Esophagus squamous epithelium (tissue), 5 donors: ENCODE results near the gene BCL11B. TPM values are rescaled to one million over a fixed set of nuclear protein-coding genes. Genes with fewer than 3 reads are reported as not detected.

Experiments used
- DNase-seq: peaks from one replicate; lab custom pipeline; 2025; lab: John Stamatoyannopoulos, UW
- H3K27ac ChIP-seq, 4 donors: fragments of 200-600 bp; sonication (generic); one replicate each; pipeline ENCODE4 v1.5.1; 2016 to 2019; ENCODE audit warnings: mild to moderate bottlenecking in 1 of 4
- H3K27me3 ChIP-seq, 4 donors: fragments of 200-600 bp; sonication (generic); 1 replicate in 3 of 4; 2 replicates in 1 of 4; pipeline versions ENCODE4 v1.5.1 to v1.6.0; 2017 to 2021; ENCODE audit warnings: antibody characterized with exemption in 1 of 4
- H3K36me3 ChIP-seq, 3 donors: fragments of 200-600 bp; sonication (generic); one replicate each; pipeline ENCODE4 v1.5.1; 2016 to 2019
- H3K4me1 ChIP-seq, 3 donors: fragments of 200-600 bp; sonication (generic); one replicate each; pipeline ENCODE4 v1.5.1; 2017 to 2019
- H3K4me3 ChIP-seq, 4 donors: fragments of 200-600 bp; sonication (generic); 1 replicate in 3 of 4; 2 replicates in 1 of 4; pipeline ENCODE4 v1.5.1; 2016 to 2019; ENCODE audit warnings: mild to moderate bottlenecking in 2 of 4, moderate library complexity in 1 of 4
- H3K9me3 ChIP-seq, 3 donors: fragments of 200-600 bp; sonication (generic); one replicate each; pipeline ENCODE4 v1.5.1; 2016 to 2019
- POLR2A ChIP-seq, 4 donors: fragments of 450-650 bp; IDR thresholded peaks; one replicate each; pipeline ENCODE4 v1.6.1; 2017; ENCODE audit warnings: antibody characterized with exemption in 4 of 4, mild to moderate bottlenecking in 4 of 4, moderate library complexity in 3 of 4
- WGBS, 2 donors: methylation state at CpG; one replicate each; pipeline ENCODE4 v1.1.5; 2018; 5-methylcytosine and 5-hydroxymethylcytosine counted together
- intact Hi-C: fragments of 100-400 bp; cut with DNase I; formaldehyde crosslinking; loops from one replicate; pipeline ENCODE4 v1.15.0; 2022
- total RNA-seq, 4 donors: library from RNA; depleted of rRNA; stranded (reverse); fragments of >200 nt; gene quantifications; one replicate each; pipeline ENCODE4 v1.1.0, GENCODE V29; 2016
- TF ChIP-seq, protein P1 (sequence below), 6 experiments: fragments of 450-650 bp in 4 of 6; fragments of 200-600 bp in 2 of 6; sonication (generic) in 2 of 6; IDR thresholded peaks; one replicate each; pipeline ENCODE4 v1.5.1; 2016 to 2019; ENCODE audit warnings: antibody characterized with exemption in 6 of 6, mild to moderate bottlenecking in 4 of 6, moderate library complexity in 4 of 6
- donor health status: DM: yes; HTN: yes; CAD: no.

The BCL11B gene
- total RNA-seq, 4 donors from 2014 or later: 10.1 to 19.3 (median 12.9) TPM

DNA sequence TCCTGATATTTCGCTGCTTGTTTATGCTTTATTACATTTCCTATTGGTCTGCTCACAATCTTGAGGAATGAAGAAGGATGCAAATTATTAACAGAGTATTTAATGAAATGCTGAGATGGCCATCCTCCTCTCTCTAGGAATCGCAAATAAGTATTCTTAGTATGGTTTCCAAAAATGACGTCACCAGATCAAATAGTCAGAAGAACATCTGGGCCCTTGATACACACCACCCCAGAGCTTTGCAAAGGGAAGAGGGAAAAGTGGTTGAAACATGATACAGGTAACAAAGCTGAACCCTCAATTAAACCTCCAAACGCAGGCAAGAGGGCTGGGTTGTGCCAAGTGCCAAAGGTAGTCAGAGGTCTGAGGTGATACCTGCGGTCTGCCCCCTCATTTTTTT, 107.3 kb downstream of the BCL11B start:
- no peak overlapping the region for H3K4me3 ChIP-seq
- no peaks in the 10 kb centered on the region for H3K4me1 ChIP-seq
- no peaks in the 10 kb centered on the region for H3K9me3 ChIP-seq
- no peak for TF ChIP-seq POLR2A (IDR thresholded peaks at IDR 0.05)
- TF ChIP-seq, protein P1, sequence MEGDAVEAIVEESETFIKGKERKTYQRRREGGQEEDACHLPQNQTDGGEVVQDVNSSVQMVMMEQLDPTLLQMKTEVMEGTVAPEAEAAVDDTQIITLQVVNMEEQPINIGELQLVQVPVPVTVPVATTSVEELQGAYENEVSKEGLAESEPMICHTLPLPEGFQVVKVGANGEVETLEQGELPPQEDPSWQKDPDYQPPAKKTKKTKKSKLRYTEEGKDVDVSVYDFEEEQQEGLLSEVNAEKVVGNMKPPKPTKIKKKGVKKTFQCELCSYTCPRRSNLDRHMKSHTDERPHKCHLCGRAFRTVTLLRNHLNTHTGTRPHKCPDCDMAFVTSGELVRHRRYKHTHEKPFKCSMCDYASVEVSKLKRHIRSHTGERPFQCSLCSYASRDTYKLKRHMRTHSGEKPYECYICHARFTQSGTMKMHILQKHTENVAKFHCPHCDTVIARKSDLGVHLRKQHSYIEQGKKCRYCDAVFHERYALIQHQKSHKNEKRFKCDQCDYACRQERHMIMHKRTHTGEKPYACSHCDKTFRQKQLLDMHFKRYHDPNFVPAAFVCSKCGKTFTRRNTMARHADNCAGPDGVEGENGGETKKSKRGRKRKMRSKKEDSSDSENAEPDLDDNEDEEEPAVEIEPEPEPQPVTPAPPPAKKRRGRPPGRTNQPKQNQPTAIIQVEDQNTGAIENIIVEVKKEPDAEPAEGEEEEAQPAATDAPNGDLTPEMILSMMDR (IDR thresholded peaks at IDR 0.05): no peak
- H3K27me3 ChIP-seq: peaks cover 0 to 8% (median 0%) of the 10 kb centered on the region in 4 donors
- intact Hi-C loops: no loop called here
- 74 to 80% methylated on average over 5 of the region's 5 CpGs for WGBS, 2 donors
- DNase-seq: no peak
- no peaks in the 10 kb centered on the region for H3K36me3 ChIP-seq
- H3K27ac ChIP-seq: no peak overlapping the region

DNA sequence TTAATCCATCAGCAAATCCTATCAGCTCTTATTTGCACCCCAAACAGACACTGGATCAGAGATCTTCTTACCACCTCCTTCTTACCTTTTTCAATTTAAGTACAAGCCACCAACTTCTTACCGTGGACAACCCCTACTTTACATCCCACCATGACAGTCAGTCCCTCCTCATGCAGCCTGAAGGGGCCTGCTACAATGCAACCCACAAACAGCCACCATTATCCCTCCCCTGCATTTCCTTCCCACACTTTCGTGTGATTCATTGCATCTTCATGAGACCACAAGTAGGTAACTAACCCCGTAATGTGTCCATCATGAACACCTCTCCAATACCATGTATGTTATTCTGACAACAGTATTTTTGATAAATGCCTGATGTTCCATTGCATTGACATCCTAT, 108.6 kb downstream of the BCL11B start:
- peaks cover 0 to 15% (median 0%) of the 10 kb centered on the region in 4 donors for H3K27me3 ChIP-seq
- H3K4me1 ChIP-seq: no peaks in the 10 kb centered on the region
- no peak for TF ChIP-seq POLR2A (IDR thresholded peaks at IDR 0.05)
- TF ChIP-seq, protein P1 (IDR thresholded peaks at IDR 0.05): no peak
- no peak overlapping the region for H3K4me3 ChIP-seq
- no peaks in the 10 kb centered on the region for H3K9me3 ChIP-seq
- H3K27ac ChIP-seq: no peak overlapping the region
- WGBS, 2 donors: 73 to 88% methylated on average over 3 of the region's 3 CpGs
- intact Hi-C loops: no loop called here
- no peaks in the 10 kb centered on the region for H3K36me3 ChIP-seq
- DNase-seq: no peak

GRCh38 chr14:99159341-99160340, 112.4 kb downstream of the BCL11B start:
- Histone ChIP-seq H3K36me3 (no peaks in the 10 kb centered on the region), H3K9me3 (no peaks in the 10 kb centered on the region), H3K4me1 (peaks cover 0 to 13% (median 12%) of the 10 kb centered on the region in 3 donors), H3K4me3 (no peak overlapping the region), H3K27me3 (peaks cover 0 to 9% (median 0%) of the 10 kb centered on the region in 4 donors), H3K27ac (no peak overlapping the region)
- WGBS, 2 donors: 79 to 86% methylated on average over 10 to 19 of the region's 22 CpGs
- intact Hi-C loops: no loop called here
- DNase-seq: no peak
- TF ChIP-seq, protein P1 (IDR thresholded peaks at IDR 0.05): no peak
- no peak for TF ChIP-seq POLR2A (IDR thresholded peaks at IDR 0.05)

- DNase-seq: no peak
- peaks cover 0 to 9% (median 0%) of the 10 kb centered on the region in 4 donors for H3K27me3 ChIP-seq
Observed at GRCh38 chr14:99158646-99159165, 113.3 kb downstream of the BCL11B start.

More at GRCh38 chr14:99158646-99159165, 113.3 kb downstream of the BCL11B start:
- Histone ChIP-seq H3K36me3 (no peaks in the 10 kb centered on the region), H3K4me1 (peaks cover 0 to 14% (median 12%) of the 10 kb centered on the region in 3 donors), H3K27ac (no peak overlapping the region), H3K4me3 (no peak overlapping the region), H3K9me3 (no peaks in the 10 kb centered on the region)
- intact Hi-C loops: no loop called here
- TF ChIP-seq, protein P1 (IDR thresholded peaks at IDR 0.05): no peak
- TF ChIP-seq POLR2A (IDR thresholded peaks at IDR 0.05): no peak
- 73 to 87% methylated on average over 5 to 6 of the region's 7 CpGs for WGBS, 2 donors
